Natural killer cell (primary cell): ENCODE results near the gene OR3A3. TPM values are rescaled to one million over a fixed set of nuclear protein-coding genes. Genes with fewer than 3 reads are reported as not detected.
"Not testable (repeated sequence)": the region's sequence is repeated elsewhere in the genome, so short reads cannot be mapped to it uniquely, and the experiment has no call there.

Source experiments
- ATAC-seq, 3 donors: fragments of 150-1000 bp in 2 of 3; fragments of 200-7000 bp in 1 of 3; cut with Tn5 transposase; 1 replicate in 1 of 3; 2 replicates in 2 of 3; pipeline ENCODE4 v1.10.0; 2021; ENCODE audit warnings: mild to moderate bottlenecking in 2 of 3, moderate library complexity in 2 of 3
- DNase-seq, 2 donors: peaks; one replicate each; pipeline versions ENCODE4 v3.0.0 to v3.0.0-alpha.2; 2013 to 2021; ENCODE audit warnings: mixed read lengths in 1 of 2
- H3K27ac ChIP-seq: one replicate; pipeline ENCODE4 v1.5.1; 2013; ENCODE audit warnings: mild to moderate bottlenecking, low read length
- H3K27me3 ChIP-seq: one replicate; pipeline ENCODE4 v1.6.1; 2013; ENCODE audit warnings: low read length; ENCODE audit not compliant: control insufficient read depth, insufficient read depth
- H3K36me3 ChIP-seq: one replicate; pipeline ENCODE4 v1.6.1; 2013; ENCODE audit warnings: low read length; ENCODE audit not compliant: control insufficient read depth, insufficient read depth
- H3K4me1 ChIP-seq: one replicate; pipeline ENCODE4 v1.6.1; 2013; ENCODE audit warnings: low read length; ENCODE audit not compliant: control insufficient read depth, insufficient read depth
- H3K4me3 ChIP-seq: one replicate; pipeline ENCODE4 v1.5.1; 2013; ENCODE audit warnings: low read length
- H3K9me3 ChIP-seq: one replicate; pipeline ENCODE4 v1.6.1; 2013; ENCODE audit warnings: low read length; ENCODE audit not compliant: control insufficient read depth, insufficient read depth
- H3K27ac Mint-ChIP-seq, 2 donors: one replicate each; pipeline ENCODE4 v1.8.0; 2022; ENCODE audit warnings: mild to moderate bottlenecking in 2 of 2, mixed read lengths in 2 of 2, moderate library complexity in 1 of 2
- H3K27me3 Mint-ChIP-seq, 2 donors: one replicate each; pipeline ENCODE4 v1.8.0; 2022; ENCODE audit warnings: low read depth in 2 of 2, mixed read lengths in 2 of 2
- H3K36me3 Mint-ChIP-seq: one replicate; pipeline ENCODE4 v1.8.0; 2022; ENCODE audit warnings: mixed read lengths
- H3K4me1 Mint-ChIP-seq, 2 donors: one replicate each; pipeline ENCODE4 v1.8.0; 2022; ENCODE audit warnings: mixed read lengths in 2 of 2
- H3K4me3 Mint-ChIP-seq: one replicate; pipeline ENCODE4 v1.8.0; 2022; ENCODE audit warnings: mild to moderate bottlenecking, moderate library complexity, mixed read lengths
- H3K9me3 Mint-ChIP-seq, 2 donors: one replicate each; pipeline ENCODE4 v1.8.0; 2022; ENCODE audit warnings: mixed read lengths in 2 of 2
- CTCF ChIP-seq: fragments of 200-600 bp; IDR thresholded peaks from one replicate; pipeline ENCODE4 v1.8.0; 2022; ENCODE audit warnings: antibody characterized with exemption
- WGBS: methylation state at CpG from one replicate; pipeline ENCODE4 v1.1.7; 2013; ENCODE audit warnings: missing lambda C conversion rate; ENCODE audit not compliant: insufficient coverage; 5-methylcytosine and 5-hydroxymethylcytosine counted together
- intact Hi-C: fragments of 100-400 bp; cut with micrococcal nuclease; formaldehyde crosslinking; loops from one replicate; pipeline ENCODE4 v1.14.2; 2022
- total RNA-seq, 4 donors: library from RNA; stranded (reverse); fragments of 120-200 nt in 1 of 4; gene quantifications; one replicate each; pipeline versions ENCODE4 v1.2.3 to v1.2.4, GENCODE V29; 2013 to 2022

OR3A3 gene
- total RNA-seq, 3 donors from 2014 or later (not counting 1 experiment from before 2014, with no cell fraction given): not detected

- ATAC-seq (no peak), DNase-seq (no peak)
- no peaks in the 10 kb centered on the region for H3K36me3 ChIP-seq
- no peaks in the 10 kb centered on the region for H3K27me3 ChIP-seq
- intact Hi-C loops: no loop called here
- no peak overlapping the region for H3K4me3 ChIP-seq
- H3K27me3 Mint-ChIP-seq: peaks cover 16 to 22% of the 10 kb centered on the region in 2 donors
- no peak overlapping the region for H3K27ac Mint-ChIP-seq
- H3K4me1 Mint-ChIP-seq: no peaks in the 10 kb centered on the region
- H3K4me3 Mint-ChIP-seq: no peak overlapping the region
- TF ChIP-seq CTCF: no peak
- H3K9me3 Mint-ChIP-seq: peaks cover 0 to 3% of the 10 kb centered on the region in 2 donors
- WGBS: 75% methylated on average over 6 of the region's 6 CpGs
- H3K4me1 ChIP-seq: no peaks in the 10 kb centered on the region
- H3K27ac ChIP-seq: no peak overlapping the region
- no peaks in the 10 kb centered on the region for H3K9me3 ChIP-seq
- H3K36me3 Mint-ChIP-seq: no peaks in the 10 kb centered on the region
Observed at GRCh38 chr17:3400055-3400454, 11.1 kb upstream of the OR3A3 start.

GRCh38 chr17:3401786-3402185, 9.4 kb upstream of the OR3A3 start:
- Histone ChIP-seq H3K9me3 (no peaks in the 10 kb centered on the region), H3K27me3 (no peaks in the 10 kb centered on the region), H3K4me1 (no peaks in the 10 kb centered on the region), H3K27ac (no peak overlapping the region), H3K4me3 (no peak overlapping the region), H3K36me3 (no peaks in the 10 kb centered on the region)
- DNase-seq: no peak
- peaks cover 21 to 26% of the 10 kb centered on the region in 2 donors for H3K27me3 Mint-ChIP-seq
- no peaks in the 10 kb centered on the region for H3K4me1 Mint-ChIP-seq
- ATAC-seq: no peak
- no peaks in the 10 kb centered on the region for H3K36me3 Mint-ChIP-seq
- WGBS: 75% methylated on average over 1 of the region's 2 CpGs
- no peak overlapping the region for H3K4me3 Mint-ChIP-seq
- intact Hi-C loops: no loop called here
- H3K9me3 Mint-ChIP-seq: peaks cover 0 to 3% of the 10 kb centered on the region in 2 donors
- H3K27ac Mint-ChIP-seq: no peak overlapping the region
- no peak for TF ChIP-seq CTCF

- H3K27me3 ChIP-seq, H3K4me3 Mint-ChIP-seq, intact Hi-C loops, ATAC-seq, H3K4me1 ChIP-seq, H3K4me3 ChIP-seq, H3K27ac Mint-ChIP-seq, DNase-seq, H3K4me1 Mint-ChIP-seq, H3K9me3 Mint-ChIP-seq, H3K27ac ChIP-seq, H3K9me3 ChIP-seq, H3K36me3 ChIP-seq: not testable (repeated sequence)
- H3K27me3 Mint-ChIP-seq: peaks cover 27 to 34% of the 10 kb centered on the region in 2 donors
- 78% methylated on average over 1 of the region's 1 CpG for WGBS
- peaks cover 12% of the 10 kb centered on the region for H3K36me3 Mint-ChIP-seq
Observed at GRCh38 chr17:3403856-3404255, 7.3 kb upstream of the OR3A3 start.

DNA sequence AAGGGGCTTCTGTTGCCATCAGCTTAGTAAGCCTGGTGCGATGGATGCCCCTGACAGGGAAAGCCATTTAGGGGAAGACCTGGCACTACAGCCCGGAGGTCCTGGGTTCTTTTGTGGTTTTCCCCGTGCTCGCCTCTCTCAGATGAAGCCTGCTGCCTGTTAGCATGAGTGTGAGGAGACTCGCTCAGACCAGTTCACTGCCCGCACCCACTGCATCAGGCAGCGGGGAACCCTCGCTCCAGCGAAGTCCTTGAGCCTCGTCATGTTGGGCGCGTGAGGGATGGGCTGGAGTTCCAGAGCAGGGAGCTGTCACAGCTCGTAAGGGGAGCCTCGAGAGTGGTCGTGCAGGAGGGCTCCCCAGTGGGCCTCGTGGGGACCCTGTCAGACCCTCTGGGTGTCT, 1.0 kb downstream of the OR3A3 start:
- DNase-seq, intact Hi-C loops: not testable (repeated sequence)
- peak overlapping the region; percentile 70 for H3K4me3 Mint-ChIP-seq

More for the DNA sequence above, 1.0 kb downstream of the OR3A3 start:
- ATAC-seq: peak in 1 of 3 donors; percentile 54
- H3K36me3 ChIP-seq, H3K9me3 ChIP-seq, H3K4me1 ChIP-seq, H3K4me3 ChIP-seq, H3K27me3 ChIP-seq, H3K27ac ChIP-seq, H3K9me3 Mint-ChIP-seq, H3K27ac Mint-ChIP-seq: not testable (repeated sequence)
- H3K4me1 Mint-ChIP-seq: peaks cover 6 to 11% of the 10 kb centered on the region in 2 donors
- H3K36me3 Mint-ChIP-seq: peaks cover 12% of the 10 kb centered on the region
- no CpG with 5 or more reads among the region's 16 CpGs for WGBS
- peaks cover 12 to 28% of the 10 kb centered on the region in 2 donors for H3K27me3 Mint-ChIP-seq
